Sigmoid colon (tissue), 4 donors: ENCODE measurements around the gene FOXK2.

Experiments
- POLR2A ChIP-seq, 2 donors: fragments of 450-650 bp; IDR thresholded peaks; one replicate each; pipeline ENCODE4 v1.6.1; 2016; ENCODE audit warnings: antibody characterized with exemption in 2 of 2, mild to moderate bottlenecking in 2 of 2, moderate library complexity in 2 of 2
- POLR2AphosphoS5 ChIP-seq, 4 donors: sonication (generic); formaldehyde crosslinking; IDR thresholded peaks; one replicate each; pipeline ENCODE4 v1.6.1; 2017; ENCODE audit warnings: antibody characterized with exemption in 4 of 4
- TF ChIP-seq, protein P1 (sequence below), 4 experiments: fragments of 450-650 bp in 3 of 4; fragments of 200-600 bp in 1 of 4; IDR thresholded peaks; one replicate each; pipeline ENCODE4 v1.5.1; 2016 to 2019; ENCODE audit warnings: antibody characterized with exemption in 4 of 4, mild to moderate bottlenecking in 3 of 4, moderate library complexity in 2 of 4

DNA sequence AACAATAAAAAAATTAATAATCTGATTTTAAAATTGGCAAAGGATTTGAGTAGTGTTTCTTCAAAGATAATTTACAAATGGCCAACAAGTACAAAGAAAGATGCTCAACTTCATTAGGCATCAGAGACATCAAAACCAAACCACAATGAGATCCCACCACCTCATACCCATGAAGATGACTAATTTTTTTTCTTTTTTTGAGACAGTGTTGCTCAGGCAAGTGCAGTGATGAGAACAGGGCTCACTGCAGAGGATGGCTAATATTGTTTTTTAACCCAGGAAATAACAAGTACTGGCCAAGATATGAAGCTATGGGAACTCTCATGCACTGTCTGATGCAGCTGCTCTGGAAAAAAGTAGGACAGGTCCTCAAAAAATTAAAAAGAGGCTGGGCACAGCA is 113.8 kb downstream of the FOXK2 start:
- TF ChIP-seq, protein P1, sequence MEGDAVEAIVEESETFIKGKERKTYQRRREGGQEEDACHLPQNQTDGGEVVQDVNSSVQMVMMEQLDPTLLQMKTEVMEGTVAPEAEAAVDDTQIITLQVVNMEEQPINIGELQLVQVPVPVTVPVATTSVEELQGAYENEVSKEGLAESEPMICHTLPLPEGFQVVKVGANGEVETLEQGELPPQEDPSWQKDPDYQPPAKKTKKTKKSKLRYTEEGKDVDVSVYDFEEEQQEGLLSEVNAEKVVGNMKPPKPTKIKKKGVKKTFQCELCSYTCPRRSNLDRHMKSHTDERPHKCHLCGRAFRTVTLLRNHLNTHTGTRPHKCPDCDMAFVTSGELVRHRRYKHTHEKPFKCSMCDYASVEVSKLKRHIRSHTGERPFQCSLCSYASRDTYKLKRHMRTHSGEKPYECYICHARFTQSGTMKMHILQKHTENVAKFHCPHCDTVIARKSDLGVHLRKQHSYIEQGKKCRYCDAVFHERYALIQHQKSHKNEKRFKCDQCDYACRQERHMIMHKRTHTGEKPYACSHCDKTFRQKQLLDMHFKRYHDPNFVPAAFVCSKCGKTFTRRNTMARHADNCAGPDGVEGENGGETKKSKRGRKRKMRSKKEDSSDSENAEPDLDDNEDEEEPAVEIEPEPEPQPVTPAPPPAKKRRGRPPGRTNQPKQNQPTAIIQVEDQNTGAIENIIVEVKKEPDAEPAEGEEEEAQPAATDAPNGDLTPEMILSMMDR (IDR thresholded peaks at IDR 0.05), result no peak
- TF ChIP-seq POLR2A (IDR thresholded peaks at IDR 0.05), result no peak
- TF ChIP-seq POLR2AphosphoS5 (IDR thresholded peaks at IDR 0.05), result no peak
